HG03354 (cell line): ENCODE measurements around the gene HNRNPLL.
A peak's percentile ranks its signal among the peaks of the same experiment; 100 is the strongest.
"Not testable (repeated sequence)": the region's sequence is repeated elsewhere in the genome, so short reads cannot be mapped to it uniquely, and the experiment has no call there.

Experiments used
- ATAC-seq: cut with Tn5 transposase; IDR thresholded peaks from one replicate; pipeline ENCODE4 v1.9.1; 2021; ENCODE audit warnings: mild to moderate bottlenecking; ENCODE audit not compliant: unreplicated experiment, poor library complexity, severe bottlenecking

Gene HNRNPLL

GRCh38 chr2:38620282-38620977 is 17.7 kb upstream of the HNRNPLL start:
- no peak for ATAC-seq

GRCh38 chr2:38619458-38620164 is 16.9 kb upstream of the HNRNPLL start:
- peak; percentile 49 for ATAC-seq

GRCh38 chr2:38617301-38617700 is 14.6 kb upstream of the HNRNPLL start:
- ATAC-seq = no peak

- no peak for ATAC-seq
Measured at GRCh38 chr2:38615237-38615636, 12.5 kb upstream of the HNRNPLL start.

- ATAC-seq = no peak
Measured at GRCh38 chr2:38613849-38614213, 11.1 kb upstream of the HNRNPLL start.

GRCh38 chr2:38613126-38613848 is 10.6 kb upstream of the HNRNPLL start:
- ATAC-seq = no peak

GRCh38 chr2:38610851-38611801 is 8.4 kb upstream of the HNRNPLL start:
- ATAC-seq = peak; percentile 54

- ATAC-seq = not testable (repeated sequence)
Measured at GRCh38 chr2:38609246-38609645, 6.5 kb upstream of the HNRNPLL start.

GRCh38 chr2:38608755-38609154 is 6.0 kb upstream of the HNRNPLL start:
- no peak for ATAC-seq

GRCh38 chr2:38605298-38605830 is 2.6 kb upstream of the HNRNPLL start:
- ATAC-seq = no peak

- peak; percentile 51 for ATAC-seq
Measured at GRCh38 chr2:38603402-38604290, 918 bp upstream of the HNRNPLL start.

- peak; percentile 26 for ATAC-seq
Measured at GRCh38 chr2:38602136-38602731, 494 bp downstream of the HNRNPLL start.

GRCh38 chr2:38601463-38602135 is 1.1 kb downstream of the HNRNPLL start:
- peak; percentile 4 for ATAC-seq

- no peak for ATAC-seq
Measured at GRCh38 chr2:38600921-38601455, 1.7 kb downstream of the HNRNPLL start.

GRCh38 chr2:38600242-38600891 is 2.4 kb downstream of the HNRNPLL start:
- ATAC-seq = no peak

GRCh38 chr2:38599706-38600105 is 3.0 kb downstream of the HNRNPLL start:
- ATAC-seq = no peak

- no peak for ATAC-seq
Measured at GRCh38 chr2:38598991-38599295, 3.8 kb downstream of the HNRNPLL start.
